ENCODE data around the gene ALLC.
"Not testable (repeated sequence)": the region's sequence is repeated elsewhere in the genome, so short reads cannot be mapped to it uniquely, and the experiment has no call there.

The ALLC gene

DNA sequence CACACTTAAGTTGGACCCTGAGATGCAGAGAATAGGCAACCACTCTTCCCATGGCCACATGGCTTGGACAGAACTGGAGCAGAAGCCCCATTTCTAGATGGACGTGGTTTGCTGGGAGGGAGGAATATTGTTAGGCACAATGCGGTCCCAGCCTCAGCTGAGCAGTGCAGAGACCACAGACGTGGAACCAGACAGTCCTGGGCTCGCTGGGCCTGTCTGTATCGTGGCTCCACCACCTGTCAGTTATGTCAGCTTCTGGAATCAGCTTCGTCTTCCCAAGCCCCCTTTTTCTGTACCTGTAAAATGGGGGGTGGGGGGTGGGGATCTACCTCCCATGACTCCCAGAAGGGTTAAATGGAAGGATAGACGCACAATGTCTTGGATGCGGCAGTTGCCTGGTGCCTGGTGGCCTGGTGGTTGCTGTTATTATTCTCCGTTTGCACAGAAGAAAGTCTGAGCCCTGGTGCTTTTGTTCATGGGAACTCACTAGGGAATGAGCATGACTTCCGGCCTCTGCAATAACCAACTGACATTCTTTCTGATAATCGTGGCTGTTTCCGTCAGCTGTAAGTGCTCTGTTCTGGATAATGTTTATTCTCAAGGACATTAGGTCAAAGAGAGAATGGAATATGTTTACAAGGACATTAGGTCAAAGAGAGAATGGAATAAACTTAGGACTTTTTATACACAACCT is 31.7 kb upstream of the ALLC start:
- DNase-seq (ENCODE audit: low read depth in 1 of 2, low spot score in 1 of 2) = no peak

DNA sequence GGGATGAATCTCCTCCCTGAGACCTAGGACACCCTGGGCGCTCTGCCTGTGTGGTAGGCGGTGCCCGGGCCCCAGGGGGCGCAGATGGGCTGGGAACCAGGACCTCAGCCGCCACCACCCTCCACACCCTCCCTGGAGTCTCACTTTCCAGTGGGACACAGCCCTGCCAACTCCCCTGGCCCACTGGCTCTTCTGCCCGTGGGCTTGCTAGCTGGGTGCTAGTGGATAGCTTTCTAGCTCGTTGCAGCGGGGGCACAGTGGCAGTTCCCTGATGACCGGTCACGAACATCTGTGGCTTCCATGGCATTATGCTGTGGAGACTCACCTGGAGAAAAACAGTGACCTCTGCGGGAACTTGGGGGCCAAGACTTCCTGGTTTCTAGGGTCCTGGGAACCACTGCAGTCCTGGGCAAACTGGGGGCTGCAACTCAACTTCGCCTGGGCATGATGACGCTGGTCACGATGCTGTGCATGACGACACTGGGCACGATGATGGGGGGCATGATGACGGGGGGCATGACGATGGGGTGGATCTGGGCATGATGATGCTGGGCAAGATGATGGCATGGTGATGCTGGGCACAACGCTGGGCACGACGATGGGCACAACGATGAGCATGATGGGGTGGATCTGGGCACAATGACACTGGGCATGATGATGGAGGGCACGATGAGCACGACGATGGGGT is 31.0 kb upstream of the ALLC start:
- no peak for DNase-seq (ENCODE audit: low read depth in 1 of 2, low spot score in 1 of 2)

DNA sequence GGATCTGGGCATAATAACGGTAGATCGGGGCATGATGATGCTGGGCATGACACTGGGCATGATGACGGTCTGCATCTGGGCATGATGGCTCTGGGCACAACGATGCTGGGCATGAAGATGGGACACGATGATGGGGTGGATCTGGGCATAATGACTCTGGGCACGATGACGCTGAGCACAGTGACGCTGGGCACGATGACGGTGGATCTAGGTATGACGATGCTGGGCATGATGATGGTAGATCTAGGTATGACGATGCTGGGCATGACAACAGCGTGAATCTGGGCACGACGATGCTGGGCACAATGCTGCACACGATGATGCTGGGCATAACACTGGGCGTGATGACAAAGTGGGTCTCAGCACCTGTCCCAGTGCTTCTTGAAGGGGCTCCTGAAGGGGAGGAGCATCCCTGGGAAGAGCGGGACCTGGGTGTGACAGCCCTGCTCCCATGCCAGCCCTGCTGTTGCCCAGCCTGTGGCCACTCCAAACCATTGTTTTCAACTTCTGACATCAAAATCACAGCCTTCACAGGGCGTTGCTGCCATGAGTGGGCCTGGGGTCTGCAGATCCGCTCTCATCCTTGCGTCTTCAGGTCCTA is 30.4 kb upstream of the ALLC start:
- no peak for DNase-seq (ENCODE audit: low read depth in 1 of 2, low spot score in 1 of 2)

- no peak for DNase-seq (ENCODE audit: low read depth in 1 of 2, low spot score in 1 of 2)
Observed at GRCh38 chr2:3628241-3628679, 29.7 kb upstream of the ALLC start.

GRCh38 chr2:3628800-3629199 is 29.2 kb upstream of the ALLC start:
- DNase-seq (ENCODE audit: low read depth in 1 of 2, low spot score in 1 of 2) = no peak

DNA sequence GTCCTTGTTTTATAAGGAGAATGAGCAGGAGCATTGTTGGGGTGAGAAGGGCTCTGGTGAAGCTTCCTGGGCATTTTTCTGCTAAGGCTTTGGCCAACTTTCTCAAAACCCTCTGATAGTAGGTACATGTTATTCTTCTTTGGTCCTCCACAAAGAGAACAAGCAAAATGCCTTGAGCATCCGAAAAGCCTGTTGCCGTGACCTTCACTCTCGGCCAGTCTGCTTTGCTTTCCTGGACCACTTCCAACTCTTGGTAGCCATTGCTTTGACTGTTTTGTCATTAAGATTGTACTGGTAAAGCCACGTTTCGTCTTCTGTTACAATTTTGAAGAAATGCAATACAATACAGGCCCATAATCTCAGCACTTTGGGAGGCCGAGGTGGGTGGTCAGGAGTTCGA is 27.4 kb upstream of the ALLC start:
- DNase-seq (ENCODE audit: low read depth in 1 of 2, low spot score in 1 of 2) = no peak

- no peak for DNase-seq (ENCODE audit: low read depth in 1 of 2, low spot score in 1 of 2)
Observed at GRCh38 chr2:3631161-3631850, 26.7 kb upstream of the ALLC start.

DNA sequence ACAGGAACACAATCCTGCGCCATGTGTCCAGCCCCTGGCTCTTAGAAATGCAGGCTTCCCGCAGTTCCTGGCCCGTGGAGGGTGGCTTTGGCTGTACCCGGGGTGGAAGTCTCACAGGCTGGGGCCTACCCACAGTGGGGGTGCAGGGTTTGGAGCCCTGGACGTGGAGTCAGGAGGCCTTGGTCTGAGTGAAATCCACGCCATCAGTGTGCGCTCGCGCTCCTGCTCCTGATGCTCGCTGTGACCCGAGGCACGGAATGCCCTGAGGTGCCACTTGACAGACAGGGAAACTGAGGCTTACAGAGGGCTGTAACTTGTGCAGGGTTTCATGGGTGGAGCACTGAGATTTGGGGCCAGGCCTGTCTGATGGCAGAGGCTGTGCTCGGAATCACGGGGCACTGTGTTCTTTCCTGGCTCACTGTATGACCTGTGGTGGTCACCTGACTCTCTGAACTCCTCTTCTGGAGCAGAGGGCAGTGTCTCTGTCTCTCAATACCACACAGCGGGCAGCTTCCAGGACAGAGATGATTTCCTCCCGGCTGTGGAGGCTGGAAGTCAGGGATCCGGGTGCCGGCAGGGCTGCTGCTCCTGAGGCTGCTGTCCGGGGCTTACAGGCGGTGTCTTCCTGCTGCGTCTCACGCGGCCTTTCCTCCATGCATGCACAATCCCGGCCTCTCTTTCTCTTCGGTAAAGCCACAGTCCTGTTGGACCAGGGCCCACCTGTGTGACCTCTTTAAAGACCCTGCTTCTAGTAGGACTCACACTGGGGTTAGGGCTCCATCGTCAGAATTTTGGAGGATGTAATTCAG is 25.9 kb upstream of the ALLC start:
- no peak for DNase-seq (ENCODE audit: low read depth in 1 of 2, low spot score in 1 of 2)

GRCh38 chr2:3633089-3633981 is 24.7 kb upstream of the ALLC start:
- DNase-seq (ENCODE audit: low read depth in 1 of 2, low spot score in 1 of 2) = no peak

- no peak for DNase-seq (ENCODE audit: low read depth in 1 of 2, low spot score in 1 of 2)
Observed at GRCh38 chr2:3633982-3634595, 23.9 kb upstream of the ALLC start.

GRCh38 chr2:3634596-3635121 is 23.3 kb upstream of the ALLC start:
- no peak for DNase-seq (ENCODE audit: low read depth in 1 of 2, low spot score in 1 of 2)

- no peak for DNase-seq (ENCODE audit: low read depth in 1 of 2, low spot score in 1 of 2)
Observed at GRCh38 chr2:3635171-3635974, 22.6 kb upstream of the ALLC start.

GRCh38 chr2:3635975-3636327 is 22.0 kb upstream of the ALLC start:
- DNase-seq (ENCODE audit: low read depth in 1 of 2, low spot score in 1 of 2) = not testable (repeated sequence)

DNA sequence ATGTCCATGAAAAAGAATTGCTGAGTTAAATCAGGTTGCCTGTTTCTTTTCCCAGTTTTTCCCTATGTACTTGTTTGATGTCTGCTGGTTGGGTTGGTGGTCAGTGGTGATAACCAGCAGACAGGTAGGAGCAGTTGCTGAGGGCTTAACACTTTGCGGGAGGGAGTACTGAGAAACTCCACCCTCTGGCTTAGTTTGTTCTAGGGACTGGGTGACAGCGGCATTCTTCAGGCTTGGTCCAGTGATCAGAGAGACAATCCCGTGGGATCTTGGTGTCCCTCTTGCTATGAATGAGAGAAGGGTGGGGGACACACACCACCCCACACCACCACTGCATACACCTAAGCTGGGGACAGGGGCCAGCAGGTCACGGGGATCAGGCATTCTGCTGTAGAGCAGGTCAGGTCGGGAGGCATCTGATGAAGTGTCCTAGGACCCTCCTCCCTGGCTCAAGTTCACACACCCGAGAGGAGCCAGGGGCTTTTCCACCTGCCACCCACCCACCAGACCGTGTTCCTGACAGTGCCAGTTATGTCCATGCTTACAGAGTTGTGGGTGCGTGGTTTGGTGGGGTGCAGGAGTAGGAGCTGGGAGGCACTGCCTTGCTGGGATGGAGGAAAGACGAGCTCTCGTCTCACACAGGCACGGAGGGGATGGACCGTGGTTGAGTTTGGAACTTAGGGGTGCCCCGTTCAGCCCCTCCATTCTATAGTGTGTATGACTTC is 21.3 kb upstream of the ALLC start:
- DNase-seq (ENCODE audit: low read depth in 1 of 2, low spot score in 1 of 2) = no peak

GRCh38 chr2:3637311-3637675 is 20.7 kb upstream of the ALLC start:
- DNase-seq (ENCODE audit: low read depth in 1 of 2, low spot score in 1 of 2) = no peak

GRCh38 chr2:3637692-3638455 is 20.1 kb upstream of the ALLC start:
- no peak for DNase-seq (ENCODE audit: low read depth in 1 of 2, low spot score in 1 of 2)

- no peak for DNase-seq (ENCODE audit: low read depth in 1 of 2, low spot score in 1 of 2)
Observed at GRCh38 chr2:3638456-3638810, 19.6 kb upstream of the ALLC start.
